ENCODE data around the gene JAKMIP1. TPM values are rescaled to one million over a fixed set of nuclear protein-coding genes. Genes with fewer than 3 reads are reported as not detected.

The JAKMIP1 gene
- total RNA-seq, 1 donor: not detected

GRCh38 chr4:6064383-6064782, 136.0 kb downstream of the JAKMIP1 start:
- TF ChIP-seq CTCF (IDR thresholded peaks at IDR 0.05; ENCODE audit: insufficient read depth, low read depth, low read length): no peak
- H3K4me3 ChIP-seq (ENCODE audit: low read depth, low read length): no peak overlapping the region
- no peak for DNase-seq (ENCODE audit: low read depth)

GRCh38 chr4:6063684-6064083, 136.7 kb downstream of the JAKMIP1 start:
- H3K4me3 ChIP-seq (ENCODE audit: low read depth, low read length): no peak overlapping the region
- no peak for TF ChIP-seq CTCF (IDR thresholded peaks at IDR 0.05; ENCODE audit: insufficient read depth, low read depth, low read length)
- no peak for DNase-seq (ENCODE audit: low read depth)

- no peak for DNase-seq (ENCODE audit: low read depth)
- no peak for TF ChIP-seq CTCF (IDR thresholded peaks at IDR 0.05; ENCODE audit: insufficient read depth, low read depth, low read length)
These were observed 138.2 kb downstream of the JAKMIP1 start for GRCh38 chr4:6062133-6062532.

GRCh38 chr4:6059375-6059805, 141.0 kb downstream of the JAKMIP1 start:
- no peak for TF ChIP-seq CTCF (IDR thresholded peaks at IDR 0.05; ENCODE audit: insufficient read depth, low read depth, low read length)
- H3K4me3 ChIP-seq (ENCODE audit: low read depth, low read length): no peak overlapping the region
- DNase-seq (ENCODE audit: low read depth): no peak

More at GRCh38 chr4:6062133-6062532, 138.2 kb downstream of the JAKMIP1 start:
- no peak overlapping the region for H3K4me3 ChIP-seq (ENCODE audit: low read depth, low read length)

- no peak for TF ChIP-seq CTCF (IDR thresholded peaks at IDR 0.05; ENCODE audit: insufficient read depth, low read depth, low read length)
- no peak overlapping the region for H3K4me3 ChIP-seq (ENCODE audit: low read depth, low read length)
- no peak for DNase-seq (ENCODE audit: low read depth)
These were observed 141.6 kb downstream of the JAKMIP1 start for GRCh38 chr4:6058531-6059374.

GRCh38 chr4:6056976-6057766, 143.2 kb downstream of the JAKMIP1 start:
- no peak for TF ChIP-seq CTCF (IDR thresholded peaks at IDR 0.05; ENCODE audit: insufficient read depth, low read depth, low read length)
- no peak overlapping the region for H3K4me3 ChIP-seq (ENCODE audit: low read depth, low read length)
- no peak for DNase-seq (ENCODE audit: low read depth)
